H9 (cell line): Measurements from ENCODE around the gene DNAAF5. TPM values are rescaled to one million over a fixed set of nuclear protein-coding genes. Genes with fewer than 3 reads are reported as not detected.

Experiments used
- DNase-seq: peaks from one replicate; pipeline ENCODE4 v3.0.0-alpha.2; 2017
- H2AFZ ChIP-seq: one replicate; pipeline ENCODE4 v1.6.1; 2013; ENCODE audit warnings: mild to moderate bottlenecking, low read length, control low read depth, moderate library complexity
- H2AK5ac ChIP-seq: 2 replicates; pipeline ENCODE4 v1.6.1; 2013; ENCODE audit warnings: low read length, control low read depth, mixed read lengths; ENCODE audit not compliant: insufficient read length
- H2BK120ac ChIP-seq: one replicate; pipeline ENCODE4 v1.6.1; 2013; ENCODE audit warnings: low read depth, mild to moderate bottlenecking, low read length, control low read depth, inconsistent platforms; ENCODE audit not compliant: poor library complexity, severe bottlenecking
- H2BK12ac ChIP-seq: 2 replicates; pipeline ENCODE4 v1.6.1; 2013; ENCODE audit warnings: low read length, control low read depth, mixed read lengths, low read depth; ENCODE audit not compliant: insufficient read length
- H2BK15ac ChIP-seq: 2 replicates; pipeline ENCODE4 v1.6.1; 2013; ENCODE audit warnings: low read depth, low read length, control low read depth
- H2BK20ac ChIP-seq: one replicate; pipeline ENCODE4 v1.6.1; 2013; ENCODE audit warnings: low read depth, mild to moderate bottlenecking, low read length, control low read depth, inconsistent platforms; ENCODE audit not compliant: poor library complexity, severe bottlenecking
- H2BK5ac ChIP-seq: 2 replicates; pipeline ENCODE4 v1.6.1; 2013; ENCODE audit warnings: low read length, control low read depth, mixed read lengths; ENCODE audit not compliant: insufficient read length
- H3K14ac ChIP-seq: 2 replicates; pipeline ENCODE4 v1.6.1; 2013; ENCODE audit warnings: low read length, control low read depth; ENCODE audit not compliant: insufficient read depth
- H3K18ac ChIP-seq: 2 replicates; pipeline ENCODE4 v1.6.1; 2013; ENCODE audit warnings: low read depth, mild to moderate bottlenecking, mixed read lengths, low read length, control low read depth; ENCODE audit not compliant: insufficient read length
- H3K23ac ChIP-seq: 2 replicates; pipeline ENCODE4 v1.6.1; 2013; ENCODE audit warnings: low read length, control low read depth, mixed read lengths, low read depth; ENCODE audit not compliant: insufficient read length
- H3K23me2 ChIP-seq: 2 replicates; pipeline ENCODE4 v1.6.1; 2013; ENCODE audit warnings: low read depth, mild to moderate bottlenecking, mixed read lengths, low read length, control low read depth; ENCODE audit not compliant: insufficient read length, poor library complexity, severe bottlenecking
- H3K27ac ChIP-seq: 2 replicates; pipeline ENCODE4 v1.5.1; 2013; ENCODE audit warnings: low read length, control low read depth, mixed read lengths, low read depth; ENCODE audit not compliant: insufficient read length
- H3K27me3 ChIP-seq: 2 replicates; pipeline ENCODE4 v1.6.1; 2013; ENCODE audit warnings: low read length, control low read depth, inconsistent platforms; ENCODE audit not compliant: insufficient read depth
- H3K4ac ChIP-seq: 2 replicates; pipeline ENCODE4 v1.6.1; 2013; ENCODE audit warnings: low read depth, mild to moderate bottlenecking, control low read depth, inconsistent platforms, low read length, moderate library complexity
- H3K4me1 ChIP-seq: 2 replicates; pipeline ENCODE4 v1.6.1; 2013; ENCODE audit warnings: low read length, control low read depth, inconsistent platforms; ENCODE audit not compliant: insufficient read depth
- H3K4me2 ChIP-seq: 2 replicates; pipeline ENCODE4 v1.6.1; 2013; ENCODE audit warnings: low read length, control low read depth, mixed read lengths; ENCODE audit not compliant: insufficient read length, insufficient read depth
- H3K56ac ChIP-seq: 2 replicates; pipeline ENCODE4 v1.6.1; 2013; ENCODE audit warnings: low read depth, mild to moderate bottlenecking, mixed read lengths, low read length, control low read depth; ENCODE audit not compliant: insufficient read length
- H3K79me1 ChIP-seq: 2 replicates; pipeline ENCODE4 v1.6.1; 2013; ENCODE audit warnings: low read depth, mild to moderate bottlenecking, moderate library complexity, low read length, control low read depth, inconsistent platforms; ENCODE audit not compliant: insufficient read depth, poor library complexity, severe bottlenecking
- H3K79me2 ChIP-seq: 2 replicates; pipeline ENCODE4 v1.6.1; 2013; ENCODE audit warnings: low read length, control low read depth, inconsistent platforms; ENCODE audit not compliant: insufficient read depth
- H3K9ac ChIP-seq: 2 replicates; pipeline ENCODE4 v1.6.1; 2013; ENCODE audit warnings: low read length, control low read depth, mixed read lengths; ENCODE audit not compliant: insufficient read length; ENCODE audit errors: extremely low read depth
- H3K9me3 ChIP-seq: one replicate; pipeline ENCODE4 v1.6.1; 2013; ENCODE audit warnings: low read depth, low read length, inconsistent platforms; ENCODE audit not compliant: control insufficient read depth
- H3T11ph ChIP-seq: one replicate; pipeline ENCODE4 v1.6.1; 2013; ENCODE audit warnings: mild to moderate bottlenecking, low read length, control low read depth, inconsistent platforms
- H4K20me1 ChIP-seq: one replicate; pipeline ENCODE4 v1.6.1; 2013; ENCODE audit not compliant: control insufficient read depth, insufficient read length, insufficient read depth
- H4K5ac ChIP-seq: 2 replicates; pipeline ENCODE4 v1.6.1; 2013; ENCODE audit warnings: low read depth, mild to moderate bottlenecking, mixed read lengths, low read length, control low read depth; ENCODE audit not compliant: insufficient read length
- H4K8ac ChIP-seq: replicated peaks from 2 replicates; pipeline ENCODE4 v1.6.1; 2013; ENCODE audit warnings: low read length, control low read depth, mixed read lengths, low read depth; ENCODE audit not compliant: insufficient read length
- H4K91ac ChIP-seq: 2 replicates; pipeline ENCODE4 v1.6.1; 2013; ENCODE audit warnings: low read depth, mild to moderate bottlenecking, moderate library complexity, mixed read lengths, low read length, control low read depth; ENCODE audit not compliant: insufficient read length
- H3K27ac Mint-ChIP-seq, 3 experiments: 2 replicates in 2 of 3; 3 replicates in 1 of 3; pipeline ENCODE4 v1.8.0; 2020 to 2021; ENCODE audit warnings: mixed read lengths in 3 of 3, mild to moderate bottlenecking in 1 of 3, moderate library complexity in 1 of 3
- H3K27me3 Mint-ChIP-seq: 2 replicates; pipeline ENCODE4 v1.8.0; 2021; ENCODE audit warnings: low read depth, mild to moderate bottlenecking, moderate library complexity, mixed read lengths
- H3K36me3 Mint-ChIP-seq, 3 experiments: 2 replicates in 2 of 3; 3 replicates in 1 of 3; pipeline ENCODE4 v1.8.0; 2020 to 2021; ENCODE audit warnings: low read depth in 3 of 3, mixed read lengths in 3 of 3; ENCODE audit not compliant: insufficient read depth in 1 of 3
- H3K4me1 Mint-ChIP-seq, 2 experiments: 2 replicates each; pipeline ENCODE4 v1.8.0; 2020; ENCODE audit warnings: mixed read lengths in 2 of 2
- H3K4me3 Mint-ChIP-seq, 2 experiments: 2 replicates in 1 of 2; 3 replicates in 1 of 2; pipeline ENCODE4 v1.8.0; 2020 to 2021; ENCODE audit warnings: mild to moderate bottlenecking in 2 of 2, mixed read lengths in 2 of 2, moderate library complexity in 1 of 2
- H3K9me3 Mint-ChIP-seq, 2 experiments: 2 replicates in 1 of 2; 3 replicates in 1 of 2; pipeline ENCODE4 v1.8.0; 2020; ENCODE audit warnings: mild to moderate bottlenecking in 2 of 2, mixed read lengths in 2 of 2, moderate library complexity in 1 of 2
- WGBS: extraction: QIAGEN DNeasy Blood & Tissue Kit; methylation state at CpG from one replicate; pipeline ENCODE4 v1.1.7; 2013; ENCODE audit warnings: missing lambda C conversion rate, low lambda C conversion rate, mixed read lengths; ENCODE audit not compliant: insufficient read length; ENCODE audit errors: extremely low coverage; 5-methylcytosine and 5-hydroxymethylcytosine counted together
- total RNA-seq: library from RNA; stranded (reverse); gene quantifications from 2 replicates; pipeline ENCODE4 v1.2.1, GENCODE V29; 2021
- TF ChIP-seq, protein P1 (sequence below): fragments of 200-600 bp; sonication (generic); conservative IDR thresholded peaks from 3 replicates; pipeline ENCODE4 v1.8.0; 2021; ENCODE audit warnings: antibody characterized with exemption, mild to moderate bottlenecking

DNAAF5 gene
- total RNA-seq, 1 experiment from 2014 or later = 43.5 TPM

- H2BK120ac ChIP-seq = no peak overlapping the region
- Mint-ChIP-seq H3K9me3 (peaks cover 0 to under 1% of the 10 kb centered on the region in 2 experiments; a peak in 2 of 5 replicates), H3K27me3 (no peaks in the 10 kb centered on the region), H3K4me3 (no peak overlapping the region), H3K36me3 (peaks cover 20 to 51% (median 27%) of the 10 kb centered on the region in 3 experiments; a peak in 6 of 7 replicates), H3K4me1 (peaks cover 5 to 9% of the 10 kb centered on the region in 2 experiments), H3K27ac (no peak overlapping the region)
- no peak overlapping the region for H3K23ac ChIP-seq
- TF ChIP-seq, protein P1, sequence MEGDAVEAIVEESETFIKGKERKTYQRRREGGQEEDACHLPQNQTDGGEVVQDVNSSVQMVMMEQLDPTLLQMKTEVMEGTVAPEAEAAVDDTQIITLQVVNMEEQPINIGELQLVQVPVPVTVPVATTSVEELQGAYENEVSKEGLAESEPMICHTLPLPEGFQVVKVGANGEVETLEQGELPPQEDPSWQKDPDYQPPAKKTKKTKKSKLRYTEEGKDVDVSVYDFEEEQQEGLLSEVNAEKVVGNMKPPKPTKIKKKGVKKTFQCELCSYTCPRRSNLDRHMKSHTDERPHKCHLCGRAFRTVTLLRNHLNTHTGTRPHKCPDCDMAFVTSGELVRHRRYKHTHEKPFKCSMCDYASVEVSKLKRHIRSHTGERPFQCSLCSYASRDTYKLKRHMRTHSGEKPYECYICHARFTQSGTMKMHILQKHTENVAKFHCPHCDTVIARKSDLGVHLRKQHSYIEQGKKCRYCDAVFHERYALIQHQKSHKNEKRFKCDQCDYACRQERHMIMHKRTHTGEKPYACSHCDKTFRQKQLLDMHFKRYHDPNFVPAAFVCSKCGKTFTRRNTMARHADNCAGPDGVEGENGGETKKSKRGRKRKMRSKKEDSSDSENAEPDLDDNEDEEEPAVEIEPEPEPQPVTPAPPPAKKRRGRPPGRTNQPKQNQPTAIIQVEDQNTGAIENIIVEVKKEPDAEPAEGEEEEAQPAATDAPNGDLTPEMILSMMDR = no peak
- no peak overlapping the region for H3T11ph ChIP-seq
- H3K18ac ChIP-seq = no peak overlapping the region
- no peak for DNase-seq
- H3K79me2 ChIP-seq = no peaks in the 10 kb centered on the region
- H2AFZ ChIP-seq = no peak overlapping the region
- H3K4me2 ChIP-seq = no peak overlapping the region
- peaks cover 5% of the 10 kb centered on the region for H4K20me1 ChIP-seq
- H2BK5ac ChIP-seq = no peak overlapping the region
- no peak overlapping the region for H4K5ac ChIP-seq
- H2BK15ac ChIP-seq = no peak overlapping the region
- H2BK12ac ChIP-seq = no peak overlapping the region
- WGBS = no CpG with 5 or more reads among the region's 29 CpGs
- H3K27me3 ChIP-seq = no peaks in the 10 kb centered on the region
- no peak overlapping the region for H3K9ac ChIP-seq
- no peak overlapping the region for H3K4ac ChIP-seq
- no peak overlapping the region for H3K27ac ChIP-seq
- H3K14ac ChIP-seq = no peak overlapping the region
- H2AK5ac ChIP-seq = no peak overlapping the region
- H2BK20ac ChIP-seq = no peak overlapping the region
- H3K23me2 ChIP-seq = no peaks in the 10 kb centered on the region
- H3K56ac ChIP-seq = no peak overlapping the region
- H3K9me3 ChIP-seq = no peaks in the 10 kb centered on the region
- H4K8ac ChIP-seq = no peak overlapping the region
- no peaks in the 10 kb centered on the region for H3K4me1 ChIP-seq
- no peak overlapping the region for H4K91ac ChIP-seq
- peaks cover 2% of the 10 kb centered on the region for H3K79me1 ChIP-seq
These were observed 29.5 kb upstream of the DNAAF5 start for GRCh38 chr7:696812-697551.
